Lung (tissue), 12 donors: ENCODE measurements around the gene CELF5. TPM values are rescaled to one million over a fixed set of nuclear protein-coding genes. Genes with fewer than 3 reads are reported as not detected.

Source experiments
- ATAC-seq: fragments of 200-7000 bp; cut with Tn5 transposase; one replicate; pipeline ENCODE4 v1.9.1; 2020; ENCODE audit warnings: moderate number of reproducible peaks; ENCODE audit not compliant: insufficient read depth, low FRiP score
- DNase-seq, 3 donors: peaks; one replicate each; pipeline ENCODE4 v3.0.0-alpha.2; 2013 to 2017
- H3K27ac ChIP-seq, 2 donors: one replicate each; pipeline ENCODE4 v1.5.1; 2013; ENCODE audit warnings: mild to moderate bottlenecking in 2 of 2, moderate library complexity in 2 of 2, control low read depth in 1 of 2, inconsistent platforms in 1 of 2, low read depth in 1 of 2, low read length in 1 of 2
- H3K27me3 ChIP-seq, 3 donors: one replicate each; pipeline ENCODE4 v1.5.1; 2013; ENCODE audit warnings: low read length in 2 of 3; ENCODE audit not compliant: control insufficient read depth in 3 of 3, insufficient read depth in 3 of 3
- H3K36me3 ChIP-seq, 4 donors: one replicate each; pipeline ENCODE4 v1.5.1; 2013; ENCODE audit warnings: low read length in 4 of 4, mild to moderate bottlenecking in 1 of 4, moderate library complexity in 1 of 4; ENCODE audit not compliant: control insufficient read depth in 4 of 4, insufficient read depth in 4 of 4
- H3K4me1 ChIP-seq, 5 donors: one replicate each; pipeline ENCODE4 v1.5.1; 2013; ENCODE audit warnings: low read length in 5 of 5, mild to moderate bottlenecking in 2 of 5, moderate library complexity in 1 of 5; ENCODE audit not compliant: control insufficient read depth in 5 of 5, insufficient read depth in 5 of 5
- H3K4me3 ChIP-seq: one replicate; pipeline ENCODE4 v1.5.1; 2013; ENCODE audit warnings: mild to moderate bottlenecking, control low read depth, moderate library complexity
- H3K9ac ChIP-seq, 2 donors: one replicate each; pipeline ENCODE4 v1.5.1; 2013; ENCODE audit warnings: low read length in 2 of 2, control low read depth in 1 of 2; ENCODE audit not compliant: insufficient read depth in 1 of 2
- H3K9me3 ChIP-seq, 4 donors: one replicate each; pipeline ENCODE4 v1.5.1; 2013; ENCODE audit warnings: low read length in 3 of 4, mild to moderate bottlenecking in 1 of 4, moderate library complexity in 1 of 4; ENCODE audit not compliant: control insufficient read depth in 4 of 4, insufficient read depth in 3 of 4
- CTCF ChIP-seq: IDR thresholded peaks from 2 replicates; pipeline ENCODE4 v1.5.1; 2012; ENCODE audit warnings: mild to moderate bottlenecking; ENCODE audit errors: control extremely low read depth, extremely low read depth
- WGBS, 2 donors: extraction: QIAGEN DNeasy Blood & Tissue Kit; methylation state at CpG; one replicate each; pipeline ENCODE4 v1.1.7; 2013; 5-methylcytosine and 5-hydroxymethylcytosine counted together
- polyA plus RNA-seq, 2 donors: library from polyadenylated mRNA; stranded (reverse); fragments of 200-250 nt; gene quantifications; one replicate each; pipeline ENCODE4 v1.2.1, GENCODE V29; 2013
- total RNA-seq, 2 donors: library from RNA; depleted of rRNA in 1 of 2; stranded (reverse); fragments of >200 nt in 1 of 2; gene quantifications; one replicate each; pipeline ENCODE4 v1.2.1, GENCODE V29; 2014 to 2021
- donor health status: control.
- donor health status: control.
- donor health status: Bipolar disorder and iron deficiency.
- donor health status: healthy.
- donor health status: DM: yes; HTN: yes; CAD: no.

The CELF5 gene
- total and polyA plus RNA-seq, 4 donors, result 0.08 to 0.14 (median 0.12) TPM; not detected in 1

DNA sequence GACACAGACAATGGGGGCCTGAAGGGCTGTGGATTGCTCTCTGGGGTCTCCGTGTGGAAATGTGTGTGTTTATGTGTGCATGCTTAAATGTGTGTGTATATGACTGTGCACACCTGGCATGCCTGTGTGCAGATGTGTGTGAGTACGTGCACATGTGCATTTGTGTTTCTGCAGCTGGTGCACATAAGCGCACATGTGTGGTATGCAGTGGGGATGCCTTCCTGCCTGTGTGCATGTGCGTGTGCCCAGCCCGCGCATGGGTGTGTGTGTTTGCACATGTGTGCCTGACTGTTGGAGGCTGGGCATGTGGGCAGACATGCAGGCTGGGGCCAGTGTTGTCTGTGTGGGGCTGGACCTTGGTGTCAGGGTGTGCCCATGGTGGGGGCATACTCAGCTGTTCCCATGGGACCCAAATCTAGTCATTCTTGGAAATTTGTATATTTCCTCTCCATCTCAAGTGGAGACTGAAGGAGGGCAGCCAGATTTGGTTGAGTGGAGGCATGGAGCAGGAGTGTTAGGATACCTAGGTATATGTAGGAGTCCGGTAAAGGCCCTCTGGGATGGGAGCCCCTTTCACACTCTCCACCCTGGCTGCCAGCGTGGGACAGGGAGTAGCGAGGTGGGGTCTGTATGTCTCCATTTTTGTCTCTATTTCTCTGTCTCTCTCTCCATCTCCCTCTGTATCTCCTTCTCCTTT lies 49.9 kb downstream of the CELF5 start:
- Histone ChIP-seq H3K36me3 (no peaks in the 10 kb centered on the region), H3K9ac (no peak overlapping the region), H3K27ac (no peak overlapping the region), H3K4me3 (no peak overlapping the region), H3K27me3 (peaks cover 7 to 49% (median 27%) of the 10 kb centered on the region in 3 donors), H3K4me1 (no peaks in the 10 kb centered on the region), H3K9me3 (peaks cover 0 to 22% (median 5%) of the 10 kb centered on the region in 4 donors)
- DNase-seq (no peak), ATAC-seq (no peak)
- no peak for TF ChIP-seq CTCF
- WGBS, 2 donors, result 77 to 83% methylated on average over 9 of the region's 9 CpGs

- Histone ChIP-seq H3K4me3 (no peak overlapping the region), H3K9me3 (peaks cover 0 to 22% (median 5%) of the 10 kb centered on the region in 4 donors), H3K36me3 (no peaks in the 10 kb centered on the region), H3K27ac (no peak overlapping the region), H3K9ac (no peak overlapping the region), H3K4me1 (no peaks in the 10 kb centered on the region), H3K27me3 (peaks cover 7 to 42% (median 21%) of the 10 kb centered on the region in 3 donors)
- no peak for TF ChIP-seq CTCF
- DNase-seq (no peak), ATAC-seq (no peak)
- 12% methylated on average over 19 of the region's 19 CpGs for WGBS, 2 donors
These were observed 50.6 kb downstream of the CELF5 start for GRCh38 chr19:3274942-3275582.

DNA sequence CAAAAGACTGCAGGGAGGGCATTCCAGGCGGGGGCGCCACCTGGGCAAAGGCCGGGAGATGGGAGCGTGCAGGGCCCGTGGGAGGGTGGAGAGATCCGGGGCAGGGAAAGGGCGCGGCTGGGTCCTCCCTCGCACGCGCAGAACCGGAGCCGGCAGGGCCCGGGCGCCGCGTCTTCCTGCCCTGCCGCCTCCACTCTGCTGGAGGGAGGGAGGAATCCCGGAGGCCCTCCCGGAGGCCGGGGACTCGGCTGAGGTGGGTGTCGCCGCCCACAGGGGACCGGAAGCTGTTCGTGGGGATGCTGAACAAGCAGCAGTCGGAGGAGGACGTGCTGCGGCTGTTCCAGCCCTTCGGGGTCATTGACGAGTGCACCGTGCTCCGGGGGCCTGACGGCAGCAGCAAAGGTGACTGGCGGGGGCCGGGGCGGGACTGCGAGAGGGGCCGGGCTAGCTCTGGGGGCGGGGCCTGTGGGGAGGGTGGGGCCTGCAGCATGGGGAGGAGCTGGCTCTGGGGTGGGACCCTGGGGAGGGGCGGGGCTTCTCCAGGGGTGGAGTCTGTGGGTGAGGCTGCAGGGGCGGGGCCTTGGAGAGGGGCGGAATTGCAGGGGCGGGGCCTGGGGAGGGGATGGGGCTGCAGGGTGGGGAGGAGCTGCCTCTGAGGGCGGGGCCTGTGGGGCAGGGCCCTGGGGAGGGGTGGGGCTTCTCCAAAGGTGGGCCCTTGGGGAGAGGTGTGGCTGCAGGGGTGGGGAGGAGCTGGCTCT lies 51.3 kb downstream of the CELF5 start:
- H3K27ac ChIP-seq, result no peak overlapping the region
- H3K36me3 ChIP-seq, result no peaks in the 10 kb centered on the region
- peaks cover 7 to 38% (median 20%) of the 10 kb centered on the region in 3 donors for H3K27me3 ChIP-seq
- 1 to 2% methylated on average over 43 to 45 of the region's 45 CpGs for WGBS, 2 donors
- peaks cover 0 to 22% (median 5%) of the 10 kb centered on the region in 4 donors for H3K9me3 ChIP-seq
- no peaks in the 10 kb centered on the region for H3K4me1 ChIP-seq
- H3K4me3 ChIP-seq, result peak overlapping the region; percentile 36
- TF ChIP-seq CTCF, result peak; percentile 1
- DNase-seq (peak in 2 of 3 donors; percentile 19 to 70), ATAC-seq (peak; percentile 79)
- no peak overlapping the region for H3K9ac ChIP-seq
